ENCODE results near the gene PPP6R3.

PPP6R3 gene

GRCh38 chr11:68463714-68464113, 3.2 kb downstream of the PPP6R3 start:
- no CpG with 5 or more reads among the region's 1 CpG for WGBS (ENCODE audit: extremely low coverage, insufficient coverage, insufficient read length)
- no peaks in the 10 kb centered on the region for H3K9me3 ChIP-seq (ENCODE audit: insufficient read depth, low read depth, low read length)
- H2BK5ac ChIP-seq (ENCODE audit: low read depth, low read length, poor library complexity), result no peak overlapping the region
- DNase-seq, result no peak
- peak overlapping the region; percentile 99 for H3K4ac ChIP-seq (ENCODE audit: low read depth, low read length)
- no peak overlapping the region for H3K4me3 ChIP-seq (ENCODE audit: low read depth, low read length)
- H2AK5ac ChIP-seq (ENCODE audit: low read length), result no peak overlapping the region
- H3K18ac ChIP-seq (ENCODE audit: low read length), result no peak overlapping the region
- H3K23ac ChIP-seq (ENCODE audit: low read length), result peak overlapping the region; percentile 90
- no peak overlapping the region for H2BK120ac ChIP-seq (ENCODE audit: insufficient read depth, low read length, poor library complexity)
- H3K79me2 ChIP-seq (ENCODE audit: control insufficient read depth, insufficient read depth, low read length, poor library complexity), result peaks cover 37% of the 10 kb centered on the region
- no peak overlapping the region for H2AFZ ChIP-seq (ENCODE audit: insufficient read depth, low read length, poor library complexity)
- H3K4me2 ChIP-seq (ENCODE audit: low read length), result no peak overlapping the region
- no peak overlapping the region for H3K27ac ChIP-seq (ENCODE audit: low read depth, low read length)
- H4K12ac ChIP-seq (ENCODE audit: low read depth, low read length), result no peak overlapping the region
- H3K27me3 ChIP-seq (ENCODE audit: insufficient read depth, low read length), result no peaks in the 10 kb centered on the region
- H3K36me3 ChIP-seq (ENCODE audit: control insufficient read depth in 1 of 2, insufficient read depth in 2 of 2, low read length in 2 of 2), result peaks cover 0 to 2% of the 10 kb centered on the region in 2 experiments
- H4K91ac ChIP-seq (ENCODE audit: low read depth, low read length), result no peak overlapping the region
- peak overlapping the region; percentile 59 for H3K9ac ChIP-seq (ENCODE audit: low read length)
- H3K4me1 ChIP-seq (ENCODE audit: control insufficient read depth in 1 of 2, insufficient read depth in 2 of 2, low read length in 2 of 2), result peaks cover 7 to 8% of the 10 kb centered on the region in 2 experiments
- H3K14ac ChIP-seq (ENCODE audit: low read length), result no peak overlapping the region
- no peak overlapping the region for H4K8ac ChIP-seq (ENCODE audit: low read depth, low read length)
- no peak overlapping the region for H2BK12ac ChIP-seq (ENCODE audit: low read length)
- H3K79me1 ChIP-seq (ENCODE audit: low read length), result peaks cover 9% of the 10 kb centered on the region

- Histone ChIP-seq H2BK12ac (ENCODE audit: low read length) (no peak overlapping the region), H3K27ac (ENCODE audit: low read depth, low read length) (no peak overlapping the region), H4K91ac (ENCODE audit: low read depth, low read length) (no peak overlapping the region), H3K79me1 (ENCODE audit: low read length) (no peaks in the 10 kb centered on the region), H3K36me3 (ENCODE audit: control insufficient read depth in 1 of 2, insufficient read depth in 2 of 2, low read length in 2 of 2) (peaks cover 5 to 9% of the 10 kb centered on the region in 2 experiments), H3K9me3 (ENCODE audit: insufficient read depth, low read depth, low read length) (no peaks in the 10 kb centered on the region), H3K9ac (ENCODE audit: low read length) (no peak overlapping the region), H3K27me3 (ENCODE audit: insufficient read depth, low read length) (no peaks in the 10 kb centered on the region), H2AK5ac (ENCODE audit: low read length) (no peak overlapping the region), H3K4me1 (ENCODE audit: control insufficient read depth in 1 of 2, insufficient read depth in 2 of 2, low read length in 2 of 2) (peaks cover 10 to 15% of the 10 kb centered on the region in 2 experiments), H3K4me2 (ENCODE audit: low read length) (no peak overlapping the region), H3K4me3 (ENCODE audit: low read depth, low read length) (no peak overlapping the region), H3K18ac (ENCODE audit: low read length) (no peak overlapping the region), H4K12ac (ENCODE audit: low read depth, low read length) (no peak overlapping the region), H2BK120ac (ENCODE audit: insufficient read depth, low read length, poor library complexity) (no peak overlapping the region), H3K23ac (ENCODE audit: low read length) (no peak overlapping the region), H4K8ac (ENCODE audit: low read depth, low read length) (no peak overlapping the region), H2BK5ac (ENCODE audit: low read depth, low read length, poor library complexity) (no peak overlapping the region), H3K4ac (ENCODE audit: low read depth, low read length) (peak overlapping the region; percentile 97), H2AFZ (ENCODE audit: insufficient read depth, low read length, poor library complexity) (no peak overlapping the region), H3K79me2 (ENCODE audit: control insufficient read depth, insufficient read depth, low read length, poor library complexity) (peaks cover 44% of the 10 kb centered on the region), H3K14ac (ENCODE audit: low read length) (no peak overlapping the region)
- no CpG with 5 or more reads among the region's 8 CpGs for WGBS (ENCODE audit: extremely low coverage, insufficient coverage, insufficient read length)
- no peak for DNase-seq
Observed at GRCh38 chr11:68467201-68467834, 6.8 kb downstream of the PPP6R3 start.

GRCh38 chr11:68468217-68468828, 7.8 kb downstream of the PPP6R3 start:
- WGBS (ENCODE audit: extremely low coverage, insufficient coverage, insufficient read length), result no CpG with 5 or more reads among the region's 3 CpGs
- Histone ChIP-seq H2BK5ac (ENCODE audit: low read depth, low read length, poor library complexity) (no peak overlapping the region), H4K12ac (ENCODE audit: low read depth, low read length) (no peak overlapping the region), H3K36me3 (ENCODE audit: control insufficient read depth in 1 of 2, insufficient read depth in 2 of 2, low read length in 2 of 2) (peaks cover 5 to 9% of the 10 kb centered on the region in 2 experiments), H3K18ac (ENCODE audit: low read length) (no peak overlapping the region), H2BK120ac (ENCODE audit: insufficient read depth, low read length, poor library complexity) (no peak overlapping the region), H3K4me3 (ENCODE audit: low read depth, low read length) (no peak overlapping the region), H3K14ac (ENCODE audit: low read length) (no peak overlapping the region), H3K4ac (ENCODE audit: low read depth, low read length) (peak overlapping the region; percentile 97), H3K4me1 (ENCODE audit: control insufficient read depth in 1 of 2, insufficient read depth in 2 of 2, low read length in 2 of 2) (peaks cover 8 to 12% of the 10 kb centered on the region in 2 experiments), H3K23ac (ENCODE audit: low read length) (no peak overlapping the region), H3K27ac (ENCODE audit: low read depth, low read length) (no peak overlapping the region), H3K9me3 (ENCODE audit: insufficient read depth, low read depth, low read length) (no peaks in the 10 kb centered on the region), H3K79me2 (ENCODE audit: control insufficient read depth, insufficient read depth, low read length, poor library complexity) (peaks cover 38% of the 10 kb centered on the region), H2BK12ac (ENCODE audit: low read length) (no peak overlapping the region), H4K8ac (ENCODE audit: low read depth, low read length) (no peak overlapping the region), H3K79me1 (ENCODE audit: low read length) (no peaks in the 10 kb centered on the region), H2AFZ (ENCODE audit: insufficient read depth, low read length, poor library complexity) (no peak overlapping the region), H2AK5ac (ENCODE audit: low read length) (no peak overlapping the region), H4K91ac (ENCODE audit: low read depth, low read length) (no peak overlapping the region), H3K4me2 (ENCODE audit: low read length) (no peak overlapping the region), H3K27me3 (ENCODE audit: insufficient read depth, low read length) (no peaks in the 10 kb centered on the region), H3K9ac (ENCODE audit: low read length) (no peak overlapping the region)
- DNase-seq, result no peak

GRCh38 chr11:68469122-68469521, 8.6 kb downstream of the PPP6R3 start:
- H3K14ac ChIP-seq (ENCODE audit: low read length), result no peak overlapping the region
- WGBS (ENCODE audit: extremely low coverage, insufficient coverage, insufficient read length), result no CpG with 5 or more reads among the region's 2 CpGs
- no peak overlapping the region for H3K18ac ChIP-seq (ENCODE audit: low read length)
- no peak overlapping the region for H2BK12ac ChIP-seq (ENCODE audit: low read length)
- peak overlapping the region; percentile 10 for H3K4ac ChIP-seq (ENCODE audit: low read depth, low read length)
- DNase-seq, result no peak
- no peaks in the 10 kb centered on the region for H3K9me3 ChIP-seq (ENCODE audit: insufficient read depth, low read depth, low read length)
- no peak overlapping the region for H3K27ac ChIP-seq (ENCODE audit: low read depth, low read length)
- no peak overlapping the region for H2BK5ac ChIP-seq (ENCODE audit: low read depth, low read length, poor library complexity)
- H4K91ac ChIP-seq (ENCODE audit: low read depth, low read length), result no peak overlapping the region
- no peak overlapping the region for H3K9ac ChIP-seq (ENCODE audit: low read length)
- no peak overlapping the region for H4K8ac ChIP-seq (ENCODE audit: low read depth, low read length)
- peaks cover 36% of the 10 kb centered on the region for H3K79me2 ChIP-seq (ENCODE audit: control insufficient read depth, insufficient read depth, low read length, poor library complexity)
- no peak overlapping the region for H2BK120ac ChIP-seq (ENCODE audit: insufficient read depth, low read length, poor library complexity)
- H3K4me3 ChIP-seq (ENCODE audit: low read depth, low read length), result no peak overlapping the region
- no peak overlapping the region for H3K4me2 ChIP-seq (ENCODE audit: low read length)
- H3K23ac ChIP-seq (ENCODE audit: low read length), result no peak overlapping the region
- peaks cover 8 to 10% of the 10 kb centered on the region in 2 experiments for H3K4me1 ChIP-seq (ENCODE audit: control insufficient read depth in 1 of 2, insufficient read depth in 2 of 2, low read length in 2 of 2)
- H3K36me3 ChIP-seq (ENCODE audit: control insufficient read depth in 1 of 2, insufficient read depth in 2 of 2, low read length in 2 of 2), result peaks cover 7 to 11% of the 10 kb centered on the region in 2 experiments
- H2AK5ac ChIP-seq (ENCODE audit: low read length), result no peak overlapping the region
- no peak overlapping the region for H4K12ac ChIP-seq (ENCODE audit: low read depth, low read length)
- H3K27me3 ChIP-seq (ENCODE audit: insufficient read depth, low read length), result no peaks in the 10 kb centered on the region
- no peak overlapping the region for H2AFZ ChIP-seq (ENCODE audit: insufficient read depth, low read length, poor library complexity)
- no peaks in the 10 kb centered on the region for H3K79me1 ChIP-seq (ENCODE audit: low read length)

All from trophoblast cell (in vitro differentiated cells and primary cell).